Ascending aorta (tissue), 2 donors: ENCODE data around the gene COX10. TPM values are rescaled to one million over a fixed set of nuclear protein-coding genes. Genes with fewer than 3 reads are reported as not detected.
A peak's percentile ranks its signal among the peaks of the same experiment; 100 is the strongest.

Source experiments
- DNase-seq, 2 donors: peaks; one replicate each; pipeline ENCODE4 v3.0.0-alpha.2; 2019; ENCODE audit warnings: low spot score in 2 of 2
- H3K27ac ChIP-seq, 2 donors: fragments of 200-600 bp; sonication (generic); one replicate each; pipeline ENCODE4 v1.5.1; 2016 to 2017; ENCODE audit warnings: mild to moderate bottlenecking in 1 of 2
- H3K27me3 ChIP-seq: fragments of 200-600 bp; sonication (generic); one replicate; pipeline ENCODE4 v1.5.1; 2017
- H3K36me3 ChIP-seq, 2 donors: fragments of 200-600 bp; sonication (generic); one replicate each; pipeline ENCODE4 v1.5.1; 2016
- H3K4me1 ChIP-seq, 2 donors: fragments of 200-600 bp; sonication (generic); one replicate each; pipeline ENCODE4 v1.5.1; 2016 to 2017; ENCODE audit warnings: mild to moderate bottlenecking in 1 of 2
- H3K4me3 ChIP-seq, 2 donors: fragments of 200-600 bp; sonication (generic); one replicate each; pipeline ENCODE4 v1.5.1; 2016 to 2017; ENCODE audit warnings: mild to moderate bottlenecking in 1 of 2
- H3K9me3 ChIP-seq, 2 donors: fragments of 200-600 bp; sonication (generic); one replicate each; pipeline ENCODE4 v1.5.1; 2016
- CTCF ChIP-seq, 3 experiments: fragments of 200-600 bp in 2 of 3; fragments of 450-650 bp in 1 of 3; sonication (generic) in 2 of 3; IDR thresholded peaks; one replicate each; pipeline ENCODE4 v1.5.1; 2016 to 2019; ENCODE audit warnings: antibody characterized with exemption in 3 of 3, mild to moderate bottlenecking in 1 of 3, moderate library complexity in 1 of 3
- intact Hi-C: fragments of 100-400 bp; cut with DNase I; formaldehyde crosslinking; loops from one replicate; pipeline ENCODE4 v1.15.1; 2023
- total RNA-seq: library from RNA; depleted of rRNA; stranded (reverse); fragments of >200 nt; gene quantifications from one replicate; pipeline ENCODE4 v1.1.0, GENCODE V29; 2016

The COX10 gene
- total RNA-seq, 1 donor from 2014 or later, result 6.4 TPM

DNA sequence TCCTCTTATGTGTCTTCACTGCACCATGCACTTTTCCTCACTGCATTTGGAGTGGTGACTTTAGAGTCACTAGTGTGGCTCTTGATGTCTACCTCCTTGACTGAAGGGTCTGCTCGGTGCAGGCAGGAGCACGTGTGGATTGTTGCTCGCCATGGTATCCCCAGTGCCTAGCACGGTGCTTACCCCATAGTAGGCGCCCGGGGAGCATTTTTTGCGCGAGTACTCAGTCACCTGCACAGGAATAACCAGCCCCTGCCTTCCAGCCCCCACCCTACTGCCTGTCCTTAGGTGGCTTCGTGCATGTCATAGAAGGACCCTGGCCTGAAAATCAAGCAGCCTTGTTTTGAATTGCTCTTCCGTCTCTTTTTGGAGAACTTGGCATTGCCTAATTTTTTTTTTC is 136.1 kb downstream of the COX10 start:
- no peak for DNase-seq
- no peaks in the 10 kb centered on the region for H3K9me3 ChIP-seq
- no peak for TF ChIP-seq CTCF (IDR thresholded peaks at IDR 0.05)
- no peak overlapping the region for H3K27ac ChIP-seq
- no peaks in the 10 kb centered on the region for H3K4me1 ChIP-seq
- H3K36me3 ChIP-seq, result peaks cover 9 to 17% of the 10 kb centered on the region in 2 donors
- H3K27me3 ChIP-seq, result no peaks in the 10 kb centered on the region
- H3K4me3 ChIP-seq, result no peak overlapping the region
- intact Hi-C loops, result no loop called here

- intact Hi-C loops, result no loop called here
- Histone ChIP-seq H3K27me3 (no peaks in the 10 kb centered on the region), H3K4me3 (no peak overlapping the region), H3K36me3 (peaks cover 9 to 17% of the 10 kb centered on the region in 2 donors), H3K4me1 (no peaks in the 10 kb centered on the region), H3K27ac (no peak overlapping the region), H3K9me3 (no peaks in the 10 kb centered on the region)
- peak in 1 of 2 donors; percentile 69 for DNase-seq
- TF ChIP-seq CTCF (IDR thresholded peaks at IDR 0.05), result no peak
Observed at GRCh38 chr17:14205992-14206461, 136.7 kb downstream of the COX10 start.

DNA sequence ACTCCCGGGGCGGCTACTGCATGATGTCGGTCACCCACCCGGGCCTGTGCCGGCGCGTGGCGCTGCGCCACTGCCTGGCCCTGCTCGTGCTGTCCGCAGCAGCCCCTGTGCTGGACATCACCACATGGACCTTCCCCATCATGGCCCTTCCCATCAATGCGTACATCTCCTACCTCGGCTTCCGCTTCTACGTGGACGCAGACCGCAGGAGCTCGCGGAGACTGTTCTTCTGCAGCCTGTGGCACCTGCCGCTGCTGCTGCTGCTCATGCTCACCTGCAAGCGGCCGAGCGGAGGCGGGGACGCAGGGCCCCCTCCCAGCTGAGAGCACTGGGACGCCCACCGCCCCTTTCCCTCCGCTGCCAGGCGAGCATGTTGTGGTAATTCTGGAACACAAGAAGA is 137.6 kb downstream of the COX10 start:
- no peaks in the 10 kb centered on the region for H3K27me3 ChIP-seq
- peaks cover 9 to 17% of the 10 kb centered on the region in 2 donors for H3K36me3 ChIP-seq
- H3K9me3 ChIP-seq, result no peaks in the 10 kb centered on the region
- DNase-seq, result no peak
- no peak overlapping the region for H3K4me3 ChIP-seq
- TF ChIP-seq CTCF (IDR thresholded peaks at IDR 0.05), result no peak
- no peaks in the 10 kb centered on the region for H3K4me1 ChIP-seq
- H3K27ac ChIP-seq, result no peak overlapping the region
- intact Hi-C loops, result no loop called here

GRCh38 chr17:14207791-14208190 is 138.5 kb downstream of the COX10 start:
- H3K27me3 ChIP-seq, result no peaks in the 10 kb centered on the region
- no peak for TF ChIP-seq CTCF (IDR thresholded peaks at IDR 0.05)
- H3K27ac ChIP-seq, result no peak overlapping the region
- H3K4me1 ChIP-seq, result no peaks in the 10 kb centered on the region
- peaks cover 9 to 17% of the 10 kb centered on the region in 2 donors for H3K36me3 ChIP-seq
- no peaks in the 10 kb centered on the region for H3K9me3 ChIP-seq
- H3K4me3 ChIP-seq, result no peak overlapping the region
- no peak for DNase-seq
- intact Hi-C loops, result no loop called here

DNA sequence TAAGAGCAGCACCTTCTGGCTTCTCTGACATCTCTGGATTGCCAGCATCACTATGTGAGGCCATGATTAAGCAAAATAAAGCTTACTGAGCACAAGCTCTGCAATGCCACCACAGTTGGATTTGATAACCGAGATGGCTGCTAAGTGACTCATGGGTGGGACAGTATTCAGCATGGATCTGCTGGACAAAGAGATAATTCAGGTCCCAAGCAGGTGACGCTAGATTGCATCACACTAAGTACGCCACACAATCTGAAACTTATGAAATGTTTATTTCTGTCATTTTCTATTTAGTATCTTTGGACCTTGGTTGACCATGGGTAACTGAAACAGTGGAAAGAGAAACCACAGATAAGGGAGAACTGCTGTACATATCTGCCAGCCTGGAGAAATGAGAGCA is 139.9 kb downstream of the COX10 start:
- no peak for TF ChIP-seq CTCF (IDR thresholded peaks at IDR 0.05)
- Histone ChIP-seq H3K4me3 (no peak overlapping the region), H3K27me3 (no peaks in the 10 kb centered on the region), H3K36me3 (peaks cover 9 to 17% of the 10 kb centered on the region in 2 donors), H3K27ac (no peak overlapping the region), H3K9me3 (no peaks in the 10 kb centered on the region), H3K4me1 (no peaks in the 10 kb centered on the region)
- no peak for DNase-seq
- intact Hi-C loops, result no loop called here

DNA sequence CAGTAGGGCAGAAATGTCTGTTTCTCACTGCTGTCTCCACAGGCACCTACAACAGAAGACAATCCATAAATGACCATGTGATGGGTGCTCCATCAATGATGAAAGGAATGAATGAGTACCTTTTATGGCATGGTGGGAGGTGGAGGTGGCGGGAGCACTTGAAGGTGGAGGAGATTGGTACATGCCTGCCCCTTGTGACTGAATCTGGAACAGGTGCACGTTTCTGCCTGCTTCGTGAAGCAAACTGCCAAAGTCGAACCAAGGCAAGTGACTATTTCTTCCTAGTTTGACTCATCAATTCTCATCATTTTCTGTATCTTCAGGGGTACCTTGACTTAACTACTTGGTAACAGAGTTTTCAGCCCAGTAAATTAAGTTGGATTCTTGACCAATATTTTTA is 141.9 kb downstream of the COX10 start:
- DNase-seq, result no peak
- Histone ChIP-seq H3K36me3 (peaks cover 9 to 16% of the 10 kb centered on the region in 2 donors), H3K4me1 (no peaks in the 10 kb centered on the region), H3K27me3 (no peaks in the 10 kb centered on the region), H3K9me3 (no peaks in the 10 kb centered on the region), H3K4me3 (no peak overlapping the region), H3K27ac (no peak overlapping the region)
- no peak for TF ChIP-seq CTCF (IDR thresholded peaks at IDR 0.05)
- intact Hi-C loops, result no loop called here
